Ishikawa (cell line): ENCODE results near the gene CNNM3.

Source experiments
- CEBPB ChIP-seq: IDR thresholded peaks from 2 replicates; pipeline ENCODE4 v1.6.1; 2012
- CREB1 ChIP-seq: IDR thresholded peaks from 2 replicates; pipeline ENCODE4 v1.6.1; 2012; ENCODE audit warnings: low read depth
- EGR1 ChIP-seq: IDR thresholded peaks from 2 replicates; pipeline ENCODE4 v1.6.1; 2012
- EP300 ChIP-seq: IDR thresholded peaks from 2 replicates; pipeline ENCODE4 v1.6.1; 2012; ENCODE audit warnings: borderline replicate concordance
- FOXM1 ChIP-seq: IDR thresholded peaks from 2 replicates; pipeline ENCODE4 v1.6.1; 2012; ENCODE audit warnings: low read depth, borderline replicate concordance
- NFIC ChIP-seq: IDR thresholded peaks from 2 replicates; pipeline ENCODE4 v1.6.1; 2012
- RAD21 ChIP-seq: IDR thresholded peaks from 2 replicates; pipeline ENCODE4 v1.6.1; 2012; ENCODE audit warnings: low read depth
- TAF1 ChIP-seq: IDR thresholded peaks from 2 replicates; pipeline ENCODE4 v1.6.1; 2012; ENCODE audit warnings: low read depth, mild to moderate bottlenecking
- TCF12 ChIP-seq: IDR thresholded peaks from 2 replicates; pipeline ENCODE4 v1.6.1; 2012; ENCODE audit warnings: low read depth
- TEAD4 ChIP-seq: IDR thresholded peaks from 2 replicates; pipeline ENCODE4 v1.6.1; 2012
- YY1 ChIP-seq: IDR thresholded peaks from 2 replicates; pipeline ENCODE4 v1.6.1; 2012; ENCODE audit warnings: low read depth
- ZBTB7A ChIP-seq: IDR thresholded peaks from 2 replicates; pipeline ENCODE4 v1.6.1; 2012; ENCODE audit warnings: low read depth
- TF ChIP-seq, protein P1 (sequence below): IDR thresholded peaks from 2 replicates; pipeline ENCODE4 v1.6.1; 2012
- TF ChIP-seq, protein P2 (sequence below): IDR thresholded peaks from 2 replicates; pipeline ENCODE4 v1.6.1; 2012; ENCODE audit warnings: low read depth, mild to moderate bottlenecking
- TF ChIP-seq, protein P3 (sequence below): IDR thresholded peaks from 2 replicates; pipeline ENCODE4 v1.6.1; 2012

Gene CNNM3

DNA sequence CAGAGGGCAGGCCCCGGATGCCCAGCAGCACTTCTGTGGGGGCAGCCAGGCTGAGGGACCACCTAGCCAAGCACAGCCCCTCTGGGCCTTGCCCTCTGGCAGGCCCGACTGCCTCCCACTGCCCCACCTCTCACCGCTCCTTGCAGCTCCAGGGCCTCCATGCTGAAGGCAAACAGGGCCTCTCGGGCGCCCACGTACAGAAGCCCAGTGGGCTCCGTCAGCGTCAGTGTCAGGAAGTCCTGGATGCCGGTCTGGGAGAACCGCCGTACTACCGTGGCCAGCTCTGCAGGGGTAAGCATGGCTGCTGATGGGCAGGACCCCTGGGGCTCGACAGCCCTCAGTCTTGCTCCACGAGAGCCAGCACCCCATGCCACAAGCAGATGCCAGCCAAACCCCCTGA is 50.1 kb downstream of the CNNM3 start:
- TF ChIP-seq NFIC (no peak), RAD21 (no peak), FOXM1 (no peak), TEAD4 (no peak), YY1 (no peak), EP300 (no peak), ZBTB7A (no peak), TCF12 (no peak), CEBPB (no peak), TAF1 (no peak), CREB1 (no peak), EGR1 (no peak)
- TF ChIP-seq, protein P1, sequence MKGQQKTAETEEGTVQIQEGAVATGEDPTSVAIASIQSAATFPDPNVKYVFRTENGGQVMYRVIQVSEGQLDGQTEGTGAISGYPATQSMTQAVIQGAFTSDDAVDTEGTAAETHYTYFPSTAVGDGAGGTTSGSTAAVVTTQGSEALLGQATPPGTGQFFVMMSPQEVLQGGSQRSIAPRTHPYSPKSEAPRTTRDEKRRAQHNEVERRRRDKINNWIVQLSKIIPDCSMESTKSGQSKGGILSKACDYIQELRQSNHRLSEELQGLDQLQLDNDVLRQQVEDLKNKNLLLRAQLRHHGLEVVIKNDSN, result no peak
- TF ChIP-seq, protein P2, sequence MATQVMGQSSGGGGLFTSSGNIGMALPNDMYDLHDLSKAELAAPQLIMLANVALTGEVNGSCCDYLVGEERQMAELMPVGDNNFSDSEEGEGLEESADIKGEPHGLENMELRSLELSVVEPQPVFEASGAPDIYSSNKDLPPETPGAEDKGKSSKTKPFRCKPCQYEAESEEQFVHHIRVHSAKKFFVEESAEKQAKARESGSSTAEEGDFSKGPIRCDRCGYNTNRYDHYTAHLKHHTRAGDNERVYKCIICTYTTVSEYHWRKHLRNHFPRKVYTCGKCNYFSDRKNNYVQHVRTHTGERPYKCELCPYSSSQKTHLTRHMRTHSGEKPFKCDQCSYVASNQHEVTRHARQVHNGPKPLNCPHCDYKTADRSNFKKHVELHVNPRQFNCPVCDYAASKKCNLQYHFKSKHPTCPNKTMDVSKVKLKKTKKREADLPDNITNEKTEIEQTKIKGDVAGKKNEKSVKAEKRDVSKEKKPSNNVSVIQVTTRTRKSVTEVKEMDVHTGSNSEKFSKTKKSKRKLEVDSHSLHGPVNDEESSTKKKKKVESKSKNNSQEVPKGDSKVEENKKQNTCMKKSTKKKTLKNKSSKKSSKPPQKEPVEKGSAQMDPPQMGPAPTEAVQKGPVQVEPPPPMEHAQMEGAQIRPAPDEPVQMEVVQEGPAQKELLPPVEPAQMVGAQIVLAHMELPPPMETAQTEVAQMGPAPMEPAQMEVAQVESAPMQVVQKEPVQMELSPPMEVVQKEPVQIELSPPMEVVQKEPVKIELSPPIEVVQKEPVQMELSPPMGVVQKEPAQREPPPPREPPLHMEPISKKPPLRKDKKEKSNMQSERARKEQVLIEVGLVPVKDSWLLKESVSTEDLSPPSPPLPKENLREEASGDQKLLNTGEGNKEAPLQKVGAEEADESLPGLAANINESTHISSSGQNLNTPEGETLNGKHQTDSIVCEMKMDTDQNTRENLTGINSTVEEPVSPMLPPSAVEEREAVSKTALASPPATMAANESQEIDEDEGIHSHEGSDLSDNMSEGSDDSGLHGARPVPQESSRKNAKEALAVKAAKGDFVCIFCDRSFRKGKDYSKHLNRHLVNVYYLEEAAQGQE, result no peak
- TF ChIP-seq, protein P3, sequence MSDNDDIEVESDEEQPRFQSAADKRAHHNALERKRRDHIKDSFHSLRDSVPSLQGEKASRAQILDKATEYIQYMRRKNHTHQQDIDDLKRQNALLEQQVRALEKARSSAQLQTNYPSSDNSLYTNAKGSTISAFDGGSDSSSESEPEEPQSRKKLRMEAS, result no peak

DNA sequence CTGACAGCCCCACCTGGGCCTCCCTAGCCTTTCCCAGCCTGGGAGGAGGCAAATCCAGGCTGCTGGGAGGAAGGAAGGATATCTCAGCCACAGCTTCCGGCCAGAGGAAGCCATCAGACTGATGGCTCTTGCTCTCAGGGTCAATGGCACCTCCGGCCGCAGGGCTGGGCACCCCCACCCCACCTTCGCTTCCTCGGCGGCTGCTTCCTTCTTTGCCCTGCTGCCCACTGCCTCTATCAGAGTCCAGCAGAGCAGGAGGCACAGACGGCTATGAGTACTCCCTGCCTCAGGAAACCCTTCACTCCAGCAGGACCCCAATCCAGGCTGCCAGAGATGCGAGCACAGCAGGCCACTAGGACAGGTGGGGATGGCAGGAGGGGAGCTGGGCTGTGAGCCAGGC is 50.5 kb downstream of the CNNM3 start:
- TF ChIP-seq TEAD4, result no peak
- no peak for TF ChIP-seq ZBTB7A
- no peak for TF ChIP-seq TCF12
- TF ChIP-seq, protein P3, result no peak
- TF ChIP-seq CEBPB, result no peak
- TF ChIP-seq, protein P1, result no peak
- no peak for TF ChIP-seq CREB1
- TF ChIP-seq FOXM1, result no peak
- no peak for TF ChIP-seq EGR1

DNA sequence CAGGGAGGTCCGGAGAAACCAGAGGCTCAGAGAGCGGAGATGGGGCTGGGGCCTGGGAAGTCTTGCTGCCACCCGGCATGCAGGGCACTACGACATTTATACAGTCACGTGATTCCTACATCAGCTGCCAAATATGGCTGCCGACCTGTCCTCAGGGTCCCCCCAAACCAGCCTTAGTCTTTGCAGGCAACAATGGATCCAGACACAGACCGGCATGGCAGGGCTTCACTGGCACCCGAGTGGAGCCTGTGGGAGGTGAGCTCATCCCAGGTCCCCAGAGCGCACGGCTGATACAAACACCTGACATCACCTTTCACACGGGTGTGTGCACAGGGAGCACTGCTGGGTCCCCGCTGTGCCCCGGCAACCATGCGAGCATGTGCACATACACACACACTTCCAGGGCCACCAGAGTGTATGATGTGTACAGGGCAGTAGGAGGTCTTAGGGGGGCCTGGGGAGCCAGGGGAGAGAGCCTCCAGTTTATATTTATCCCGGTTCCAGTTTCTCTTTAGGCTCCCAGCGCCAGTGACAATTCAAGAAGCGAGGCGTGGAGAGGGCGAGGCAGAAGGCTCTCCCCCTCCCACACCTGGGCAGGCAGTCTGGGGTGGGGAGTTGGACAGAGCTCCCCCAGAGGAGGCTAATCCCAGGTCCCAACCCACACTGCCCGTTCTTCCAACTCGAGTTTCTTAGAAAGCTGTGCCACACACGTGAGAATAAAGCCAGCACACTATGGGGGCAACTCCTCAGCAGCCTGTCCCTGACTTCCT is 51.1 kb downstream of the CNNM3 start:
- TF ChIP-seq, protein P1, result no peak; the same call in 1 of the 2 replicates
- TF ChIP-seq CEBPB (no peak), FOXM1 (no peak), TAF1 (no peak), NFIC (no peak), ZBTB7A (no peak), RAD21 (no peak), EGR1 (no peak), CREB1 (no peak), TCF12 (no peak), TEAD4 (no peak), YY1 (no peak)
- TF ChIP-seq, protein P2, result no peak
- TF ChIP-seq, protein P3, result no peak

DNA sequence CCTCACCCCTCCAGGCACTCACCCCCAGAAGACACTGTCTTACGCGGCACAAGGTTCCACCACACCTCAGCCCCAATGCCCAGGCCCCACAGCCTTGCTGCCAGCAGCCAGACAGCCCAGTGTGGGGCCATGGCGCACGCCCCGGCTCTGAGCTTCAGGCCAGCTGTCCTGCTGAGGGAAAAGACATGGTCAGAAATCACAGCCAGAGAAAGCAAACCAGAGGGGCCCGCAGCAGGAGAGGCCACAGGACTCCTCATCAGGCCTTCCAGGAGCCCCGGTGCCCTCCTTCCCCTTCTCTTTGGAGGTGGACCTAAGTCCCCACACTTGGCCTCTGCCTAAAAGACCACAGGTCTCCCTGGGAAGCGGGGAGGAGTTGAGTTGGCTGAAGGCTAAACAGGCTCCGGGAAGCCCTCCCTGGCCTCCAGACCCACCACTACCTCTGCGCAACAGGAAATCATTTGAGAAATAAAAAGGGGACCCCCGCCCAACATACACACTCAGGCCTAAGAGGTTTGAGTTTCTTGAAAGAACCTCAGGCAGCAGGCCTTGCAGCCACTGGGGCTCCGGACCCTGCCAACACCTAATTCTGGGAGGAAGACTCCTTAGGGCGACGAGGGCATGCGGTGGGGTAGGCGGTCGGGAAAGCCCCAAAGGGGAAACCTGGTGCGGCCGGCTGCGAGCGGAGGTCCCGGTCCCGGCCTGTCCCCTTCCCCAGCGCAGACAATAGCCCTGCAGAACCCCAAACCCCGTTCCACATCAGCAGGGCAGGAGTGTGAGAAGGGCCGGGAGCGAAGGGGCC is 51.9 kb downstream of the CNNM3 start:
- no peak for TF ChIP-seq FOXM1
- TF ChIP-seq, protein P3, result peak; percentile 11; the same call in 1 of the 2 replicates
